ENCODE results near the gene DEPDC5.
A peak's percentile ranks its signal among the peaks of the same experiment; 100 is the strongest.

DEPDC5 gene

DNA sequence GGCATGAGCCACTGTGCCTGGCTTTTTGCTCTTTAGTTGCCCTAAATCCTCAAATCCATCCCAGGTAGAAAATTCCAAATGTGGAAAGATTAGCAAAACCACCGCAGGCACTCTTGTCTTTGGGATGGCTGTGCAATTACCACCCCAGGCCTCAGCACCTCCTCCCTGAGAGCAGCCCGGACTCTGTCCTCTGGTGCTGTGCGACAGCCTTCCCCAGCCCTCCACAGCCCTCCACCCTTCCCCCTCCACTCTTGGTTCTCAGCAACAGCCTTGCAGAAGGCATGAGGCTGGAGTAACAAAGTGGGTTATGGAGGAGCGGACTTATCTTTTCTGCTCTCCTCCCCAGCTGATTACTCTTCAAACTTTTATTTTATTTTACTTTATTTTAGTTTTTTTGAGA lies 145.8 kb downstream of the DEPDC5 start:
- DNase-seq: no peak

DNA sequence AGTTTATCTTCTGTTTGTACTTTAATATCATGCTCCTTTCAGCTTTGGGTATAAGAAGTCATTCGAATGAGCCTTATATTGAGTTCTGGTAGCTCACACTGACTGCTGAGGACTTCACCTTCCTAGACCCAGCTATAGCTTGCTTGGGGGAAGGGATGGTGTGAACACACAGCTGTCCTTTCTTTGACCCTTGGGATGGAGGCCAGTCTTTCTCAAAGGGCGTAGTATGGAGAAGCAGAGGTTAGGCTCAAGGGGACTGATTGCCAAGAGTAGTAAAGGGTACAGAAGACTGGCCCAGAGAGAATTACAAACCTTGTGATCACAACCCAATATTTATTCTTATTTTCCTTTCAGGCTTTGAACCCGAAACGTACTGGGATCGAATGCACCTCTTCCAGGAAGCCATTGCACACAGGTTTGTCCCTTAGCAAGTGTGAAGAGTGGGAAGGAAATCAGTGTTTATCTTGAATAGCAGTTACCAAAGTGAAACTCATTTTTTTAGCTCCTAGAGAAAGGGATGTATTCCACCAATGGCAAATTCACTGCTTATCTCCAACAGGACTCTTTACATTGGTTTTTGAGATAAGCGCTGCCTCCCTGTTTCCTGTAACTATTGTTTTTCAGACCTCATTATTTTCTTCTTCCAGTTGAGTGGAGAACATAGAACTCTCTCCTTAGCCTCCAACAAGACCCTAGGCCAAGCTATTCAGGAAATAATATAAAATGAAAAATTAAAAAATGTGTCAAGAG lies 147.7 kb downstream of the DEPDC5 start:
- no peak for DNase-seq

DNA sequence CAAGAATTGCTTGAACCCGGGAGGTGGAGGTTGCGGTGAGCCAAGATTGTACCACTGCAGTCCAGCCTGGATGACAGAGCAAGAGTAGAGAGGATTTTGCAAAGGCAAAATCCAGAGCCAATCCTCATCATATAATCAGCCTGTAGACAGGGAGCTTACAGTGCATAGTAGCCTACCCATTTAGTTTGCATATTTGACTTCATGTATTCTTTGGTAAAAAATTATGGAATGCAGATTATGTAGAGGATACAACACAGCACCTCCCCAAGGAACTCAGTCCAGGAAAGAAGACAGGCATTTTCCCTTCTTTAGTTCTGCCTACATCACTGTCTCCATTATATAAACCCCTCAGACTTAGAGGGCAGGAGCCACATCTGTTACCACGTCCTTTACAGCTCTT lies 150.8 kb downstream of the DEPDC5 start:
- DNase-seq: no peak

DNA sequence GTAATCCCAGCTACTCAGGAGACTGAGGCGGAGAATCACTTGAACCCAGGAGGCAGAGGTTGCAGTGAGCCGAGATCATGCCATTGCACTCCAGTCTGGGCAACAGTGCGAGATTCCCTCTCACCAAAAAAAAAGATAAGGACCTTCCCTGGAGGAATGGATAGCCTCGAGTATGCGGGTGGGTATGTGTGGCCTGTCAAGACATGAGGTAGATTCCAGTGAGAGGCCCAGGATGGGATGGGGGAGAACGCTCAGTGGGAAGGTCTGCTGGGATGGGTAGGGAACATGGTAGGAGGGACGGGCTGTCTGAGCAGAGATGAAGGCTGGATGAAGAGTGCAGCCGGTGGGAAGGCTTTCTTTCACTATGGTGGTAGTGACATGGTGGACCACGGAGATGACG lies 151.5 kb downstream of the DEPDC5 start:
- no peak for DNase-seq

DNA sequence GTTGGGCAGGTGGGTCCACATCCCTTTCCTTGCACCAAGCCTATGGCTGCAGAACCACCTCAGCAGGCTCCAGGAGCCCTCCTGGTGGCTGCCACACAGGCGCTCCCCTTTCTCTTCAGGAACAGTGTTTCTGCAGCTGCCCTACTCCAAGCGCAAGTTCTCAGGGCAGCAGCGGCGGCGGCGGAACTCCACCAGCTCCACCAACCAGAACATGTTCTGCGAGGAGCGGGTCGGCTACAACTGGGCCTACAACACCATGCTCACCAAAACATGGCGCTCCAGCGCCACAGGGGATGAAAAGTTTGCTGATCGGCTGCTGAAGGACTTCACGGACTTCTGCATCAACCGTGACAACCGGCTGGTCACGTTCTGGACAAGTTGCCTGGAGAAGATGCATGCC lies 152.3 kb downstream of the DEPDC5 start:
- no peak for DNase-seq

DNA sequence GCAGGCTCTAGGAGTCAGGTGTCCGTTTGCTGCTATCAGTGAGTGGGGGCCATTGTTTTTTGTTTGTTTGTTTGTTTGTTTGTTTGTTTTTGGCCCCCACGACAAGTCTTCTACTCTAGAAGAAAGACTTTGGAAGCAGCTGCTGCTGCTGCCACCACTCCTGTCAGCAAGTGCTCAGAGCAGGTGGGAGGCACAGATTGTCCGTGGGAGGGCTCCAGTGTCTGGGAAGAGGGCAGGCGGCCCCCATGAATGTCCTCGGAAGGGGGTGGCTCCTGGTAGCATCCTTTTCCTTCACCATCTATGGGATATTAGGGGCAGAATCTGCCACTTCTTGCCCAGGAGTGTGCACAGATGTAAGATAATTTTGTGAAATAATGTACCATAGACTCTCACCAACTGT lies 152.8 kb downstream of the DEPDC5 start:
- no peak for DNase-seq

DNA sequence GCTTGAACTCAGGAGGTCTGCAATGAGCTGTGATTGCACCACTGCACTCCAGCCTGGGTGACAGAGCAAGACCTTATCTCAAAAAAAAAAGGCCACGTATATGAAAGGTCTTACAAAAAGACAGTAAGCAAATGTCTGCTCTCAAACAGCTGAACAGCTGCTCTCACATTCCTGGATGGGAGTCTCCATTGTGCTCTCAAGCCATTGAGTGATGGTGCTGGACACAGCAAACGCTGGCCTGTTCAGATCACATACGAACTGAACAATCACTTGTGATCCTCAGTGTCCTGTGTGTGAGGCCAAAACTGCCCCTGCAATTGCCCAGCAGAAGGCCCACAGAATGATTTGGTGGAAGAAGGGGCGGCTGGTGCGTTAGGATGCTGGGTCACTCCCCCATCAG lies 156.2 kb downstream of the DEPDC5 start:
- DNase-seq: no peak

DNA sequence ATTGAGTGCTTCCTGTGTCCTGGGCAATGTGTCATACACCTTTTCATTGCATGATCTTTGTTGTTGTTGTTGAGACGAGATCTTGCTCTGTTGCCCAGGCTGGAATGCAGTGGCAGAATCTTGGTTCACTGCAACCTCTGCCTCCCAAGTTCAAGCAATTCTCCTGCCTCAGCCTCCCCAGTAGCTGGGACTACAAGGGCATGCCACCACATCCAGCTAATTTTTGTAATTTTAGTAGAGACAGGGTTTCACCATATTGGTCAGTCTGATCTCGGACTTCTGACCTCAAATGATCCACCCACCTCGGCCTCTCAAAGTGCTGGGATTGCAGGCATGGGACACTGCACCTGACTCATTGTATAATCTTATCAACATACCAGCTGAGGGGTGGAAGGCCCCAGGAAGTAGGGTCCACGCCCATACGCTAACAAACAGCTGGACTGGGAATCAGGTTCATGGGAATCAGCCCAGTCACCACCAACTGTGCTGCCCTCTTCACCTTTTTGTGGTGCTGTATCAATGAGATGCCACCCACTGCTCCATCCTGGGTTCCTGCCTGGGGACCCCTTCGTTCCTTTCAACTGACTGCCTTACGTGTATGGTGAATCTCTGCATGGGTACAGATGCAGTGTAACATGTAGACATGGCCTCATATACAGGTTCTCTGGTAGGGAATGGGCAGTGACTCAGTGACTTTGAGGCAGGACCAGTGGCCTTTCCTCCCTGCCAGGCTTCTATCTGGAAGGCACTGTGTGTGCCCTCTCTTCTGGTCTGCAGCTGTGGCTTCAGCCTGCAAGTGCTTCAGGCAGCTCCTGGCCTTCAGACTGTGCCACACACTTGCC lies 158.0 kb downstream of the DEPDC5 start:
- DNase-seq: no peak

DNA sequence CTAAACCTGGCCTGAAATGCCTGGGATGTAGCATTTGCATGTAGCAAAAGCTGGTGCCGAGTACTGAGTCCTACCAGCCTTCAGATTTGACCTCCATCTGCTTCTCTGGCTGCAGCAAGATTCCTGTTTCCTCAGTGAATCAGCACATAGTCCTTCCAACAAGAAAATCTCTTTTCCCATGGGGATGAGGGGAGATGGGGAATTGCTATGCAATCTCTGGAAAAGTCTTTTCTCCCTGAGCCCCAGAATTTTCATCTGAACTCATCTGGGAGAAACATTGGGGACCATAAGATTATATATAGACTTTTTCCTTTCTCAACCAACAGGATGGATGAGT lies 158.6 kb downstream of the DEPDC5 start:
- no peak for DNase-seq

DNA sequence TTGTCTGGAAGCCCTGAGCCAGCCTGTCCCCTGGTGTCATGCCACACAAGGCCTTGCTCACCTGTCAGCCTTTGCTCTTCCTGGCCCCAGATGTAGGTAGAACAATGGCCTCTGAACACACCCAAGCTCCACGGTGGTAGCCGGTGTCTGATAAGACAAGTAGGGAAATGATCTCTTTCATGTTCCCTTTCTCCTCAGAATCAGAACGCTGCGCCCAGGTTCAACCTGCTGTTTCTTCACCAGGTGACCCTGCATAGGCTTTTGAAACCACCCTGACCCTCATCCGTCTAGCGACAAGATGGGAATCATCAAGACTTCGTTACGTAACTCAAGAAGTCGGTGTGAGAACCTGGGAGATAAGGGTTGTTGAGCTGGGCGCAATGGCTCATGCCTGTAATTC lies 161.8 kb downstream of the DEPDC5 start:
- DNase-seq: no peak

DNA sequence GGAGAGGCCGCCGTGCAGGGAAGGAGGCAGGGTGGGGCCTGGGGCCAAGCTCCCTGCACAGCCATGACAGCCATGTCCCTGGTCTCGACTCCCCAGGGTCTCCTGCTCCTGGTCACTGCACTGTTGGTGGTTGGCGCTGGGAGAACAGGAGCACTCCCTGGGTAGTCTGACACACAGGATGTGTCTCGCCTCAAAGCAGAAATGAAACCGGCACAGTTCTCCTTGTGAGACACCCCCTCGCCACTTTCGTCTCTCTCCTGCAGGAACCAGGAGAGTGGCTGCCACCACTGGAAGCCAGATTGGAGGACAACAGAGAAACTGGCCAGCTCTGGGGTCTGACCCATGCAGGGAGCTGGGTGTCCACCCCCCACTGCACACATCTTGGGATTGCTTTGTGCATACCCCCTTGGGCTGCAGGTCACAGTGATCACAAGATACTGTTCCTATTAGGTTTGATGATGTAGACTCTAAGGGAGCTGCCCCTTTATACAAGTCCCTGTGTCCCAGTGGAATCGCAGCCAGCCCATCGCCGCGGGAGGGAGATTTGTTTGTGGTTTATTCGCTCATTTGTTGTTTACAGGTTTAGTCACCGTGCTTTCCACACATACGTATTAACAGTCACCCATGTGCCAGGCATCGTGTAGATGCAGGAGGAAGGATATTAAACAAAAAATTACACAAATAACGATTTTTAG lies 163.6 kb downstream of the DEPDC5 start:
- peak; percentile 16 to 26 for DNase-seq

DNA sequence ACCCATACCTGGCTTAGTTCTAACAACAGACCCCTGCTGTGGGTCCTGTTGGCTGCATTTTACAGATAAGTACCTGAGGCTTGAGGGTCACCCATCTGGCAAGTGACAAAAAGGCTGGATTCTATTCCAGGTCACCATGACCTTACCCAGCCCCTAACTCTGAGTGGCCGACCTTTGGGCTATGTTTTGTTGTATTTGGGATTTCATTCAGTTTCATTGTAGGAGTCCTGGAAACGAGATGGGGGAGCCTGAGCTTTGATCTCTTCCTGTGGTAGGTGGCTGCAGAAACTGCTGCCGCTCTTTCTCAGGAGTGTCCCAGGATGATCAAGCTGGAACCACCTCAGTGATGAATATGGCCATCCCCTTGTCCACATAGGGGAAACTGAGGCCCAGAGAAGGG lies 165.9 kb downstream of the DEPDC5 start:
- no peak for DNase-seq

DNA sequence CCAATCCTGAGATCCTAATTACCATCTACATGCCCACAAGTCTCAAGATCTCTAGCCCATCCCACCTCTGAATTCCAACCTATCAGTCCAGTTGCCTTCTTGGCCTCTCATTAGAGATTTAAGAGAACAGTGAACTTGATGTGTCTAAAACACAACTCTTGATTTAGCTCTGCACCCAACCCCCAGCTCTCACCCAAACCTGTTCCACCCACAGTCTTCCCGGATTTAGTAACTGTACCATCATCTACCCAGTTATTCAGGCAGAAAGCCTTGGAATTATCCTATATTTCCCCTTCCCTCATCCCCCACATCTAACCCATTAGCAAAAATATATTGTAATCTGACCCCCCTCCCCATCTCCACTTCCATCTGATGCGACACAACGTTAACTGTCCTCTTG lies 166.5 kb downstream of the DEPDC5 start:
- no peak for DNase-seq

DNA sequence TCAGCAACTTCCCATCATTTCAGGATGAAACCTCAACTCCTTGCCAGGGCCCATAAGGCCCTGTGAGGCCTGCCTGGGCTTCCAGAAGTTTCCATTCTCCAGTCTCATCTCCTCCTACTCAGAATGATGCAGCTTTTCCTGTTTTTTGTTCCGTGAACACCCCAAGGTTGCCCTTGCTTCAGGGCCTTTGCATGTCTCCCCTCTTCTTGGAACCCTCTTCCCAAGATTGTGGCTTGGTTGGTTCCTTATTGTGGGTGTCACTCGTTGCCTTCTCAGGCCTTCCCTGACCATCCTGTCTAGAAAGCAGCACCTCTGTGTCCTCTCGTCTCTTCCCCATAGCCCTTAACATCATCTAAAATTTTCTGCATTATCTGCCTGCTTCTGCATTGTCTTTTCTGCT lies 167.3 kb downstream of the DEPDC5 start:
- DNase-seq: no peak

DNA sequence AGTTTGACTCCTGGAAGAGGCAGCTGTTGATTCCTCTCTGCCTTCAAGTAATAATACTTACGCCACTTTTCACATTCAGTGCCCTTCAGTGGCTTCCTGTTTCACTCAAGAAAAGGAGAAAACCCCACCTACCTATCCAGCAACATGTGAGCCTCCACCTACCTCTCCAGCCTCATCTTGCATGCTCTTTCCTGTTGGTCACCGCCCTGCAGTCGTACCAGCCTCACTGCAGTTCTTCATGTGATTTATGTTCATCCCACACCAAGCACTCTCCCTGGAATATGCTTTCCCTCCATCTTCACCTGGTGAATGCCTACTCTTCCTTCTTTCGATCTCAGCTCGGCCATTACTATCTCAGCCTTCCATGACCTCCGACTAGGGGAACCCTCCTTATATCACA lies 168.7 kb downstream of the DEPDC5 start:
- DNase-seq: no peak

DNA sequence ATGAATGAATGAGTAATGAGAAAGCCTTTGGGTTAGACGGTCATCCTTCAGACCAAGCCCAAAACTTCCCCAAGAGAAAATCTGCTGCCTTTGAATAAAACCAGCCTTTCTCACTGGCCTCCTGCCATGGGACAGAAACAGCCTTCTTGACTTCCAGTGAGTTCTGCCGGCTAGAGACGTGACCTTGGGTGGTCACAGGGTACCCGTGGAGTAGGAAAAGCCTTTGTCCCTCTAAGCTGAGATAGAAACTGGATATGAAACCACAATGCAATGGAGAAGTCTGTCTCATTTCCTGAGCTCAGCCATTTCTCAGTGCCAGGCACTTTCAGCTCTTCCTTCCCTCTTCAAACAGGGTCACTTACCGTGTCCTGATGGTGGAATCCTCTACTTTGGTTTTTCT lies 169.3 kb downstream of the DEPDC5 start:
- no peak for DNase-seq

DNA sequence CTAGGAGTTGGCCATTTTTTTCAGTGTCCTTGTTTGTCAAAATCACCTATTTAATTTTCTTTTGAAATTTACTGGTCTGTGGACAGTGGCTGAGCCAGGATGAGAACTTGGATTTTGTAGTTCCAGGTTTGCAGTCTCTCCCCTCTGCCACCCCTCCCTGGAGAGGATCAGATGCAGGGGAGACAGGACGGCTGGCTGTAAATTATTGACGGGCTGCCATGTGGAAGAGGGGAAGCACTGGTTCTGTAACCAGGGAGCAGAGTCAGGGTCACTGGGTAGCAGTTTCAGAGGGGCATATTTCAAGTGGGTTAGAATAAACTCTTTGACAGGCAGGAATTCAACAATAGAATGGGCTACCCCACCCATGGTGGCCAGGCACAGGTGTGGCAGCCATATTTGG lies 169.9 kb downstream of the DEPDC5 start:
- DNase-seq: no peak

DNA sequence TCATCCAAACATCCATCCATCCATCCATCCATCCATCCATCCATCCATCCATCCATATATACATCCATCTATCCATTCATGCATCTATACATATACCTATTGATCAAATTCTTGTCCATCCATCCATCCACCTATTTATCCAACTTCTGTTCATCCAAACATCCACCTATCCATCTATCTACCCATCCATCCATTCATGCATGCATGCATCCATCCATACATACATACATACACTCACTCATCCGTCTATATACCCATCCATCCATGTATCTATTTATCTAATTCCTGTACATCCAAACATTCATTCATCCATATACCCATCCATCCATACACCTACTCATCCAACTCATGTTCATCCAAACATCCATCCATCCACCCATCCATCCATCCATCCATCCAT lies 171.2 kb downstream of the DEPDC5 start:
- DNase-seq: no peak

DNA sequence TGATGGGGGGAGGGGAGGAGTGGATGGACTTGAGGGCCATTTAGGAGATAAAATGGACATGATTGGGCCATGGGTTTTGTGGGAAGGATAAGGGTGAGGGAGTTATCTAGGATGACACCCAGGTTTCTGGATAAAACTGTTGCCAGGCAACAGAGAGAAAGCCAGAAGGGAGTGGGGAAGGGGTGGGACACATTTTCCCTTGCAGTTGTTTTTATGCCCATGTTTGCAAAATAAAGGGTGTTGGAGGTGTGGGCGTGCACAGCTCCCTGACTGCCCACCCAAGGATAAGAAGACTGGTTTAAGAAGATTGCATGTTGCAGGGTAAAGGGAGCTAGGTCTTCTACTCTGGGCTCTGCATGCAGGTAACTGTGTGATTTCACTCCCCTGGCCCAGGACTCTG lies 172.2 kb downstream of the DEPDC5 start:
- DNase-seq: no peak

DNA sequence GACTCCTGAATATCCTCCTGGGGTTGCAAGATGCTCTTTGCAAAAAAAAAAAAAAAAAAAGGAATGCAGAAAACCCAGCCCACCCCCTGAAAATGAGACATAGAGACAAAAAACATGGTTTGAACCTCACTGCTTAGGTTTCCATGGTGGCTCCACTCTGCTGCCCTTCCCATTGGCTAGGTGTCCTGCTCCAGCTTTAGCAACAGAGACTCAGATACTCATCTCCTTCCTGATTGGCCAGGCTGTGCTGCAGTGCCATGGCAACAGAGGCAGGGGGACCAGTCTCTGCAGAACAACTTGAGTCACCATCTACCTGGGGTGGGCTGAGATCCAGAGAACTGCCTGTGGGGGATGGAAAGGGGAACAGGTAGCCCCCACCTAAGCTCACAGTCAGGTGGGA lies 173.2 kb downstream of the DEPDC5 start:
- no peak for DNase-seq

DNA sequence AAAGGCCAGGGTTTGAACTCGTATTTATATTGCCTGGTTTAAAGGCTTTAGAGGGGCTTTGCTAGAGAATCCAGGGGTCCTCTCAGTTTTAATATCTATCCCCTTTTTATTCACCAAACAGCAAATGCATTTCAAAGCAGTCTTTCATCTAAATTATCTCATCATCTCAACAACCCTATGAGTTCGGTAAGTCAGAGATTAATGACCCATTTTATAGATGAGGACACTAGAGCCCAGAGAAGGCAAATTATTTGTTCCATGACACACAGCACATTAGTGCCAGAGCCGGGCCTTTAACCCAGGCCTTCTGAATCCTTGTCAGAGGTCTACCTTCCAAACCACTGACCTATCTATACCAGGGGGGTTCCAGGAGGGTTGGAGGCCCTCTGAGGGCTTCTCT lies 173.7 kb downstream of the DEPDC5 start:
- DNase-seq: no peak

DNA sequence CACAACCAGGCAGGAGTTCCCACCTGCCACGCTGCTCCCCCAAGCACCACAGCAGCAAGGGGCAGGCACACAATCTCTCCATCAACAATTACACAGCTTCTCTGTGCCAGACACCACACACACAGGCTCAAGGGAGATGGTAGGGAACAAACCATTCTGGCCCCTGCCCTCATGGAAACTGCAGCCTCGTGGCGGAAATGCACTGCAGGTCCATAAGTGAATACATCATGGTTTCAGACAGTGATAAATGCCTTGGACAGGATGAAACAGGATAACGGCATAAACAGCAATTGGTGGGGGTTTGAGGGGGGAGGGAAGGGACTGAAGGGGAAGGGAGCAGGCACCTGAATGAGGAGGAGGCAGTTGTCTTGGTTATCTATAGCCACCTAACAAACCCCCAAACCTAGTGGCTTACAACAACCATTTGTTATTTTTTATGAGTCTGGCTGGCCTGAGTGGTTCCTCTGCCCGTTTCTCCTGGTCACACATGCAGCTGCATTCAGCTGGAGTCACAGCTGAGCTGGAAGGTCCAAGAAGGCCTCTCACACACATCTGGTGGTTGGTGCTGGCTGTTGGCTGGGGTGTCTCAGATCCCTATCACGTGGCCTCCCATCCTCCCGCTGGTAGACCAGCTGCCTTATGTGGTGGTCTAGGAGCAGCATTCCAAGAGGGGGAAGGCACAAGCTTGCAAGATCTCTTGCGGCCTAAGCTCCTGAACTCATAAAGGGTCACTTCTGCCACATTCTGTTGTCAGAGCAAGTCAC lies 175.5 kb downstream of the DEPDC5 start:
- DNase-seq: no peak

DNA sequence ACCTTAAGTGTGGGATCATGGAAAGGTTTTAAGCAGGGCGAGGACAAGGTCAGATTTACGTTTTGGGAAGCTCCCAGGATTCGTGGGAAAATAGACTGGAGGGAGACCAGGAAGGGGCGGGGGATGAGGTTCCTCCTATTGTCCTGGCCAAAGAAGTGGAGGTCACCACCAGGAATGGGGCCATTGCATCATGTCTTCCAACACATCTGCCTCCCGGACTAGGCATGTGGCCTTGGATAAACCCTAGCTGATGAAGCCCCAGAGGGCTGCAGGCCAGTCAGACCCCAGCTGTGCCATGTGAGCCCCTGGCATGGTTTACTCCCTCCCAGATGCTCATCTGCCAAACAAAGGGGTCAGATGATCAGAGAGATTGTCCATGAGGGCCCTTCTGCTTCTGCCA lies 179.0 kb downstream of the DEPDC5 start:
- DNase-seq: no peak
